Activated gamma-delta T cell treated with Interleukin-2 at 50 U/mL for 16 hours (primary cell): ENCODE results near the gene MPP1.

Experiments used
- DNase-seq: peaks from one replicate; pipeline ENCODE4 v3.0.0-alpha.2; 2020

MPP1 gene

GRCh38 chrX:154812341-154813101 is 7.2 kb upstream of the MPP1 start:
- no peak for DNase-seq

- DNase-seq = no peak
These were observed 4.8 kb upstream of the MPP1 start for GRCh38 chrX:154809939-154810665.

GRCh38 chrX:154806837-154807501 is 1.7 kb upstream of the MPP1 start:
- no peak for DNase-seq

- DNase-seq = no peak
These were observed 409 bp upstream of the MPP1 start for GRCh38 chrX:154805696-154806091.

- no peak for DNase-seq
These were observed 876 bp downstream of the MPP1 start for GRCh38 chrX:154804261-154804956.

GRCh38 chrX:154802947-154803346 is 2.3 kb downstream of the MPP1 start:
- no peak for DNase-seq

- no peak for DNase-seq
These were observed 4.6 kb downstream of the MPP1 start for GRCh38 chrX:154800478-154801210.

- DNase-seq = no peak
These were observed 5.5 kb downstream of the MPP1 start for GRCh38 chrX:154799556-154800348.

- DNase-seq = no peak
These were observed 8.3 kb downstream of the MPP1 start for GRCh38 chrX:154797006-154797405.

GRCh38 chrX:154795016-154795415 is 10.3 kb downstream of the MPP1 start:
- no peak for DNase-seq

- no peak for DNase-seq
These were observed 12.0 kb downstream of the MPP1 start for GRCh38 chrX:154793084-154793795.

GRCh38 chrX:154791939-154792338 is 13.3 kb downstream of the MPP1 start:
- no peak for DNase-seq

- no peak for DNase-seq
These were observed 13.8 kb downstream of the MPP1 start for GRCh38 chrX:154791467-154791866.

- no peak for DNase-seq
These were observed 19.6 kb downstream of the MPP1 start for GRCh38 chrX:154785716-154786115.

GRCh38 chrX:154784149-154784995 is 20.9 kb downstream of the MPP1 start:
- DNase-seq = no peak

- DNase-seq = no peak
These were observed 24.3 kb downstream of the MPP1 start for GRCh38 chrX:154780968-154781367.

- DNase-seq = no peak
These were observed 26.0 kb downstream of the MPP1 start for GRCh38 chrX:154779261-154779660.

- no peak for DNase-seq
These were observed 28.5 kb downstream of the MPP1 start for GRCh38 chrX:154776753-154777152.

- DNase-seq = no peak
These were observed 29.6 kb downstream of the MPP1 start for GRCh38 chrX:154775419-154776349.
